K562 (cell line): ENCODE data around the gene PYCR2. TPM values are rescaled to one million over a fixed set of nuclear protein-coding genes. Genes with fewer than 3 reads are reported as not detected.

Experiments
- ATAC-seq: fragments of 200-7000 bp; cut with Tn5 transposase; 3 replicates; pipeline ENCODE4 v1.9.1; 2020; ENCODE audit warnings: moderate library complexity
- BruUV-seq: library from RNA; stranded (reverse); fragments of 400-500 nt; replicated peaks from 2 replicates; lab custom pipeline; 2021; lab: Mats Ljungman, UMichigan
- CTCF ChIA-PET: fragments of 300-600 bp; formaldehyde crosslinking; extraction: SDS; loops from one replicate; lab custom pipeline; 2021; ENCODE audit warnings: low intra/inter-chr PET ratio; lab: Yijun Ruan, JAX
- POLR2A ChIA-PET: fragments of 300-600, 350-650 bp; sonication (Branson Sonifier 250); formaldehyde crosslinking; extraction: SDS; loops from one replicate; lab custom pipeline; 2021; ENCODE audit warnings: antibody characterized with exemption, inconsistent platforms; lab: Yijun Ruan, JAX
- DNase-seq, 4 experiments: peaks; one replicate each; pipeline versions ENCODE4 v3.0.0 to v3.0.0-alpha.2; 2011 to 2018; ENCODE audit warnings: low spot score in 3 of 4, mixed read lengths in 3 of 4; ENCODE audit errors: extremely low read depth in 1 of 4
- FAIRE-seq: peaks from 2 replicates; lab custom pipeline; 2011; peaks lifted over from hg19 to GRCh38; lab: Jason Lieb, UNC
- H2AFZ ChIP-seq: 2 replicates; pipeline ENCODE4 v1.6.0; 2011; ENCODE audit warnings: low read depth, low read length, control low read depth, inconsistent platforms
- H3K27ac ChIP-seq: fragments of 200-600 bp; 3 replicates; pipeline ENCODE4 v1.8.0; 2011; ENCODE audit warnings: low read depth, mild to moderate bottlenecking, control low read depth, inconsistent platforms, low read length, moderate library complexity, mixed read lengths; ENCODE audit errors: extremely low read depth
- H3K27me3 ChIP-seq, 2 experiments: fragments of 300-600 bp in 1 of 2; 2 replicates in 1 of 2; 3 replicates in 1 of 2; pipeline versions ENCODE4 v1.6.0 to v1.8.0; 2011; ENCODE audit warnings: inconsistent platforms in 2 of 2, low read length in 2 of 2, mild to moderate bottlenecking in 1 of 2, mixed read lengths in 1 of 2, moderate library complexity in 1 of 2; ENCODE audit not compliant: control insufficient read depth in 2 of 2, insufficient read depth in 2 of 2
- H3K36me3 ChIP-seq: fragments of 300-600 bp; 3 replicates; pipeline ENCODE4 v1.8.0; 2011; ENCODE audit warnings: mild to moderate bottlenecking, low read length, inconsistent platforms; ENCODE audit not compliant: control insufficient read depth, insufficient read depth
- H3K4me1 ChIP-seq, 2 experiments: fragments of 200-600 bp in 1 of 2; replicated peaks in 1 of 2; 2 replicates in 1 of 2; 3 replicates in 1 of 2; pipeline versions ENCODE4 v1.5.1 to v1.8.0; 2011; ENCODE audit warnings: inconsistent platforms in 2 of 2, low read length in 2 of 2, mild to moderate bottlenecking in 1 of 2, mixed read lengths in 1 of 2, moderate library complexity in 1 of 2; ENCODE audit not compliant: control insufficient read depth in 2 of 2, insufficient read depth in 2 of 2
- H3K4me2 ChIP-seq: 2 replicates; pipeline ENCODE4 v1.6.1; 2011; ENCODE audit warnings: low read length, control low read depth, inconsistent platforms, mixed read lengths; ENCODE audit not compliant: insufficient read depth
- H3K4me3 ChIP-seq: fragments of 200-600 bp; sonication (generic), shearing (Covaris generic); 2 replicates; pipeline ENCODE4 v1.5.1; 2016; ENCODE audit warnings: control low read depth, inconsistent platforms
- H3K79me2 ChIP-seq: fragments of 200-600 bp; 3 replicates; pipeline ENCODE4 v1.8.0; 2011; ENCODE audit warnings: low read length, inconsistent platforms; ENCODE audit not compliant: control insufficient read depth, insufficient read depth
- H3K9ac ChIP-seq, 2 experiments: 2 replicates each; pipeline versions ENCODE4 v1.6.0 to v1.6.1; 2011; ENCODE audit warnings: low read depth in 2 of 2, low read length in 2 of 2, control low read depth in 1 of 2, inconsistent platforms in 1 of 2, mild to moderate bottlenecking in 1 of 2, mixed read lengths in 1 of 2; ENCODE audit not compliant: insufficient read depth in 1 of 2
- H3K9me1 ChIP-seq: one replicate; pipeline ENCODE4 v1.6.0; 2011; ENCODE audit warnings: inconsistent platforms, mild to moderate bottlenecking, low read length, moderate library complexity; ENCODE audit not compliant: control insufficient read depth, insufficient read depth
- H3K9me3 ChIP-seq: replicated peaks from 2 replicates; pipeline ENCODE4 v1.5.1; 2011; ENCODE audit warnings: low read depth, low read length, inconsistent platforms; ENCODE audit not compliant: control insufficient read depth, insufficient read depth
- H4K20me1 ChIP-seq: replicated peaks from 2 replicates; pipeline ENCODE4 v1.6.1; 2011; ENCODE audit warnings: low read length, inconsistent platforms, mixed read lengths; ENCODE audit not compliant: control insufficient read depth, insufficient read depth
- ATF1 ChIP-seq, 2 experiments: fragments of 450-650 bp in 1 of 2; IDR thresholded peaks; 2 replicates each; pipeline ENCODE4 v1.6.1; 2016; ENCODE audit warnings: missing compliant biosample characterization in 1 of 2, missing genetic modification characterization in 1 of 2
- CREM ChIP-seq: IDR thresholded peaks from 2 replicates; pipeline ENCODE4 v1.6.1; 2014; ENCODE audit warnings: antibody characterized with exemption, low read depth
- MEF2D ChIP-seq: conservative IDR thresholded peaks from 2 replicates; pipeline ENCODE4 v1.6.1; 2016; ENCODE audit warnings: low read depth, missing genetic modification characterization, missing compliant biosample characterization
- RAD21 ChIP-seq, 2 experiments: fragments of 250-450 bp in 1 of 2; fragments of 450-650 bp in 1 of 2; sonication (Bioruptor Pico) in 1 of 2; formaldehyde crosslinking in 1 of 2; IDR thresholded peaks in 1 of 2; conservative IDR thresholded peaks in 1 of 2; 2 replicates each; pipeline versions ENCODE4 v1.4.0 to v1.8.0; 2020 to 2022; ENCODE audit warnings: mild to moderate bottlenecking in 2 of 2, moderate library complexity in 1 of 2
- SMAD3 ChIP-seq: fragments of 450-650 bp; formaldehyde crosslinking; conservative IDR thresholded peaks from 2 replicates; pipeline ENCODE4 v1.4.0; 2020; ENCODE audit warnings: mild to moderate bottlenecking
- TARDBP ChIP-seq: fragments of 450-650 bp; IDR thresholded peaks from 2 replicates; pipeline ENCODE4 v1.6.1; 2016
- XRCC4 ChIP-seq: IDR thresholded peaks from one replicate; pipeline ENCODE4 v1.6.1; 2011; ENCODE audit not compliant: insufficient read depth, insufficient read length; ENCODE audit errors: extremely low read depth
- ZNF316 ChIP-seq: fragments of 450-650 bp; IDR thresholded peaks from 2 replicates; pipeline ENCODE4 v1.6.1; 2016
- ZNF561 ChIP-seq: fragments of 450-650 bp; formaldehyde crosslinking; conservative IDR thresholded peaks from 2 replicates; pipeline ENCODE4 v1.4.0; 2020; ENCODE audit warnings: mild to moderate bottlenecking, moderate library complexity
- WGBS: fragments of 100-300 bp; shearing (Covaris generic); methylation state at CpG from one replicate; pipeline ENCODE4 v1.1.6; 2016; ENCODE audit warnings: low coverage, mixed read lengths; ENCODE audit not compliant: insufficient coverage; ENCODE audit errors: missing lambda C conversion rate; 5-methylcytosine and 5-hydroxymethylcytosine counted together
- in situ Hi-C: fragments of 300-500 bp; cut with MboI; formaldehyde crosslinking; loops from 4 replicates; pipeline ENCODE4 v1.15.0; 2018; ENCODE audit warnings: inconsistent platforms, mixed read lengths
- intact Hi-C: fragments of 100-400 bp; cut with micrococcal nuclease; formaldehyde crosslinking; loops from 2 replicates; pipeline ENCODE4 v1.14.2; 2022
- polyA plus RNA-seq, 8 experiments: library from polyadenylated mRNA; depleted of rRNA in 4 of 8; stranded (reverse) in 5 of 8; unstranded in 3 of 8; fragments of >200 nt; fragmentation: Nextera tagmentation in 2 of 8; fragmentation: Illumina TruSeq in 1 of 8; extraction: Ambion mirVana in 2 of 8; extraction: Trizol in 1 of 8; gene quantifications; 2 replicates each; pipeline versions ENCODE4 v1.2.1 to v1.2.3, GENCODE V29; 2011 to 2014; ENCODE audit warnings: inconsistent platforms in 1 of 8, missing spikeins in 1 of 8
- total RNA-seq, 7 experiments: library from RNA; depleted of rRNA in 6 of 7; stranded (reverse); fragments of >200 nt in 6 of 7; fragmentation: Illumina TruSeq in 2 of 7; extraction: Trizol in 2 of 7; gene quantifications; 2 replicates each; pipeline versions ENCODE4 v1.2.1 to v1.2.3, GENCODE V29; 2011 to 2021; ENCODE audit warnings: low replicate concordance in 1 of 7
- TF ChIP-seq, protein P1 (sequence below): sonication (generic); formaldehyde crosslinking; IDR thresholded peaks from 2 replicates; pipeline ENCODE4 v1.8.1; 2023; ENCODE audit warnings: mild to moderate bottlenecking, missing genetic modification reagents
- TF ChIP-seq, protein P2 (sequence below): sonication (generic); formaldehyde crosslinking; IDR thresholded peaks from 2 replicates; pipeline ENCODE4 v1.8.1; 2022; ENCODE audit warnings: missing genetic modification reagents
- TF ChIP-seq, protein P3 (sequence below), 3 experiments: IDR thresholded peaks in 2 of 3; conservative IDR thresholded peaks in 1 of 3; 2 replicates each; pipeline ENCODE4 v1.5.1; 2011 to 2012; ENCODE audit warnings: low read length in 3 of 3, mild to moderate bottlenecking in 3 of 3, control low read depth in 2 of 3, improper control_type of control experiment in 1 of 3, inconsistent platforms in 1 of 3, low read depth in 1 of 3, mixed read lengths in 1 of 3, moderate library complexity in 1 of 3; ENCODE audit not compliant: insufficient read depth in 2 of 3

PYCR2 gene
- total and polyA plus RNA-seq, 9 of the 15 experiments (the other 6 are each of a cell fraction or from before 2014, with no cell fraction given), result 5.5 to 219 (median 127) TPM

DNA sequence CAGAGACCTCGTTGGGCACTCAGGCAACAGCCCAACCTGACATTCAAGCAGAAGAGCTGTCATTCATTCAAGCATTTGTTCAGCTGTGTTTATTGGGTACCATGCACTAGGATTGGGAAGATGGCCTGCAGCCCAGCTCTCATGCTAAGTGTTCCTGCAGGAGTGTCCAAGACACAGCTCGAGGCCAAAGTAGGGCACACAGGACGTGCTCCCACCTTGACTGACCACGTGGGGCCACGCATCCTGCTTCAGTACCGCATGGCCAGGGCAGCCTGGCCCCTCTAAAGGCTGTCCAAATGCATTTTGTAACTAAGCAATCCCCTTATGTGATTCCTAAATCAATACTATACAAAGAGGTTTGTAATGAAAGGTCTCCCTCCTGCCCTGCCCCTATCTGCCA, 9.7 kb downstream of the PYCR2 start (continued):
- TF ChIP-seq MEF2D (tag), result no peak
- no peak for TF ChIP-seq SMAD3 (CRISPR knock-in tag)
- no peak for TF ChIP-seq TARDBP
- no peak for TF ChIP-seq ZNF561 (CRISPR knock-in tag)
- no peak for TF ChIP-seq XRCC4
- no peak for TF ChIP-seq ATF1 (CRISPR knock-in tag; IDR thresholded peaks at IDR 0.05)
- TF ChIP-seq ATF1 (tag; IDR thresholded peaks at IDR 0.05), result no peak

DNA sequence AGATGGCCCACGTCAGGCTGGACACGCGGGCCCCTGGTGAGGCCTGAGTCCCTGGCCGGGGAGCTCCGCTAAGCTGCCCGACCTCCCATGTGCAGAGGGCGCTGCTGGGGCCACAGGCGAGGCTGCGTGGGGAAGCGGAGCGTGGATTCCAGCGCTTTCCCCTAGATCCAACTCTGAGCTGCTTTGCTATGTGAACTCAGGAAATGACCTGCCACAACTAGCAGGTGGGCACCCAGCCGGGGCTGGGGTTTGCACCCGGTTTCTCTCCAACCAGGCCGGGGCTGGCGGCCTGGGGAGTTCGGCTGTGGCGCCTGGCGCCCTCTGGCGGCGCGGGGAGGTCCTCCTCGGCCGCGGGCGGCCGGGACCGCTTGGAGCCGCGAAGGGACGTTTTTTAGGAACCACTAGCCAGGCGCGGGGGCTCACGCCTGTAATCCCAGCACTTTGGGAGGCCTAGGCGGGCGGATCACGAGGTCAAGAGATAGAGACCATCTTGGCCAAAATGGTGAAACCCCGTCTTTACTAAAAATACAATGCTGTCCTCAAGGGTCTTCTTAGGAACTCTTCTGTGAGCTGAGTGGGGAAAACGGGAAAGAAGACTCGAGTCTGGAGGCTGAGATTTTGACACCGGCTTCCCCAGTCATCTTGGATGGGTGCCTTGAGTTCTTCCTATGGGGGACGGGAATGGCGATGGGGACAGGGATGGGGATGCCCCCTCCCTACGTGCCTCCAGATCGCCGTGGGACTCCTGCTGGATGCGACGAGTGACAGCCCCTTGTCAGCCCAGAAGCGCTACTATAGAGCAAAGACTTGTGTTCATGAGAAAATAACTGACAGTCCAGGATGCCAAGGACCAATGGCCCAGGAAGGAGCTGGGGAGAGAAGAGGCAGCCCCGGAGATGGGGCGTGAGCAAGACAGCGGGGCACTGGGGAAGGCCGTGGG, 12.6 kb downstream of the PYCR2 start:
- Histone ChIP-seq H3K27ac (no peak overlapping the region), H3K79me2 (no peaks in the 10 kb centered on the region), H3K9me3 (no peaks in the 10 kb centered on the region), H3K27me3 (no peaks in the 10 kb centered on the region), H2AFZ (no peak overlapping the region), H3K9ac (0 out of 4 replicates have a peak overlapping the region, but pooled peaks of 1 of the 2 experiments have one; percentile 32), H3K4me2 (no peak overlapping the region), H3K4me1 (peaks cover 0 to 13% of the 10 kb centered on the region in 2 experiments; a peak in 2 of 5 replicates), H3K9me1 (no peaks in the 10 kb centered on the region), H3K36me3 (peaks cover under 1% of the 10 kb centered on the region; the same call in 1 of the 3 replicates), H4K20me1 (no peaks in the 10 kb centered on the region), H3K4me3 (no peak overlapping the region)
- POLR2A ChIA-PET, result interaction anchor here (0.6 to 0.9 kb wide), 2 partner anchors 11 to 440 kb away, joined by 3 read pairs; no protein-coding TSS in a partner anchor
- FAIRE-seq, result no peak
- ATAC-seq, result no peak
- in situ Hi-C loops (no loop called here), intact Hi-C loops (no loop called here)
- WGBS, result 90% methylated on average over 47 of the region's 53 CpGs
- CTCF ChIA-PET, result no interaction called here
- peak in 2 of 4 experiments; percentile 17 to 40 for DNase-seq
- no TSS peak for BruUV-seq
- TF ChIP-seq, protein P1, sequence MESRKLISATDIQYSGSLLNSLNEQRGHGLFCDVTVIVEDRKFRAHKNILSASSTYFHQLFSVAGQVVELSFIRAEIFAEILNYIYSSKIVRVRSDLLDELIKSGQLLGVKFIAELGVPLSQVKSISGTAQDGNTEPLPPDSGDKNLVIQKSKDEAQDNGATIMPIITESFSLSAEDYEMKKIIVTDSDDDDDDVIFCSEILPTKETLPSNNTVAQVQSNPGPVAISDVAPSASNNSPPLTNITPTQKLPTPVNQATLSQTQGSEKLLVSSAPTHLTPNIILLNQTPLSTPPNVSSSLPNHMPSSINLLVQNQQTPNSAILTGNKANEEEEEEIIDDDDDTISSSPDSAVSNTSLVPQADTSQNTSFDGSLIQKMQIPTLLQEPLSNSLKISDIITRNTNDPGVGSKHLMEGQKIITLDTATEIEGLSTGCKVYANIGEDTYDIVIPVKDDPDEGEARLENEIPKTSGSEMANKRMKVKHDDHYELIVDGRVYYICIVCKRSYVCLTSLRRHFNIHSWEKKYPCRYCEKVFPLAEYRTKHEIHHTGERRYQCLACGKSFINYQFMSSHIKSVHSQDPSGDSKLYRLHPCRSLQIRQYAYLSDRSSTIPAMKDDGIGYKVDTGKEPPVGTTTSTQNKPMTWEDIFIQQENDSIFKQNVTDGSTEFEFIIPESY, result peak; percentile 100
- peak in 1 of 2 experiments; percentile 19; a peak in 2 of 4 replicates for TF ChIP-seq RAD21 (CRISPR knock-in tag; conservative IDR thresholded peaks at IDR 0.05 in 1 of 2, IDR thresholded peaks at IDR 0.05 in 1 of 2)
- no peak for TF ChIP-seq CREM
- TF ChIP-seq, protein P2, sequence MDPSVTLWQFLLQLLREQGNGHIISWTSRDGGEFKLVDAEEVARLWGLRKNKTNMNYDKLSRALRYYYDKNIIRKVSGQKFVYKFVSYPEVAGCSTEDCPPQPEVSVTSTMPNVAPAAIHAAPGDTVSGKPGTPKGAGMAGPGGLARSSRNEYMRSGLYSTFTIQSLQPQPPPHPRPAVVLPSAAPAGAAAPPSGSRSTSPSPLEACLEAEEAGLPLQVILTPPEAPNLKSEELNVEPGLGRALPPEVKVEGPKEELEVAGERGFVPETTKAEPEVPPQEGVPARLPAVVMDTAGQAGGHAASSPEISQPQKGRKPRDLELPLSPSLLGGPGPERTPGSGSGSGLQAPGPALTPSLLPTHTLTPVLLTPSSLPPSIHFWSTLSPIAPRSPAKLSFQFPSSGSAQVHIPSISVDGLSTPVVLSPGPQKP (CRISPR knock-in tag), result no peak
- TF ChIP-seq ZNF316, result no peak
- TF ChIP-seq, protein P3, sequence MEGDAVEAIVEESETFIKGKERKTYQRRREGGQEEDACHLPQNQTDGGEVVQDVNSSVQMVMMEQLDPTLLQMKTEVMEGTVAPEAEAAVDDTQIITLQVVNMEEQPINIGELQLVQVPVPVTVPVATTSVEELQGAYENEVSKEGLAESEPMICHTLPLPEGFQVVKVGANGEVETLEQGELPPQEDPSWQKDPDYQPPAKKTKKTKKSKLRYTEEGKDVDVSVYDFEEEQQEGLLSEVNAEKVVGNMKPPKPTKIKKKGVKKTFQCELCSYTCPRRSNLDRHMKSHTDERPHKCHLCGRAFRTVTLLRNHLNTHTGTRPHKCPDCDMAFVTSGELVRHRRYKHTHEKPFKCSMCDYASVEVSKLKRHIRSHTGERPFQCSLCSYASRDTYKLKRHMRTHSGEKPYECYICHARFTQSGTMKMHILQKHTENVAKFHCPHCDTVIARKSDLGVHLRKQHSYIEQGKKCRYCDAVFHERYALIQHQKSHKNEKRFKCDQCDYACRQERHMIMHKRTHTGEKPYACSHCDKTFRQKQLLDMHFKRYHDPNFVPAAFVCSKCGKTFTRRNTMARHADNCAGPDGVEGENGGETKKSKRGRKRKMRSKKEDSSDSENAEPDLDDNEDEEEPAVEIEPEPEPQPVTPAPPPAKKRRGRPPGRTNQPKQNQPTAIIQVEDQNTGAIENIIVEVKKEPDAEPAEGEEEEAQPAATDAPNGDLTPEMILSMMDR (IDR thresholded peaks at IDR 0.05 in 2 of 3, conservative IDR thresholded peaks at IDR 0.05 in 1 of 3; ENCODE audit: insufficient read depth in 2 of 3, low read depth in 1 of 3, low read length in 3 of 3), result peak in 1 of 3 experiments; percentile 23; a peak in 2 of 6 replicates
